ENCODE measurements around the gene ASCL1.

The ASCL1 gene

GRCh38 chr12:102990419-102990818, 32.9 kb downstream of the ASCL1 start:
- peaks cover 7% of the 10 kb centered on the region for H3K27me3 Mint-ChIP-seq
- no peak overlapping the region for H3K27ac Mint-ChIP-seq
- H3K9me3 Mint-ChIP-seq (ENCODE audit: low read depth) = peaks cover 3% of the 10 kb centered on the region
- peaks cover 13% of the 10 kb centered on the region for H3K4me1 Mint-ChIP-seq (ENCODE audit: low read depth)
- H3K36me3 Mint-ChIP-seq = no peaks in the 10 kb centered on the region
- no peak overlapping the region for H3K4me3 Mint-ChIP-seq

- Mint-ChIP-seq H3K27me3 (peaks cover 9% of the 10 kb centered on the region), H3K36me3 (no peaks in the 10 kb centered on the region), H3K27ac (no peak overlapping the region), H3K4me3 (no peak overlapping the region), H3K4me1 (ENCODE audit: low read depth) (peaks cover 13% of the 10 kb centered on the region), H3K9me3 (ENCODE audit: low read depth) (peaks cover 3% of the 10 kb centered on the region)
Measured at GRCh38 chr12:102992297-102992696, 34.8 kb downstream of the ASCL1 start.

GRCh38 chr12:102992720-102993119, 35.2 kb downstream of the ASCL1 start:
- H3K27ac Mint-ChIP-seq = no peak overlapping the region
- peaks cover 13% of the 10 kb centered on the region for H3K4me1 Mint-ChIP-seq (ENCODE audit: low read depth)
- no peak overlapping the region for H3K4me3 Mint-ChIP-seq
- H3K36me3 Mint-ChIP-seq = no peaks in the 10 kb centered on the region
- H3K27me3 Mint-ChIP-seq = peaks cover 12% of the 10 kb centered on the region
- H3K9me3 Mint-ChIP-seq (ENCODE audit: low read depth) = peaks cover 3% of the 10 kb centered on the region

GRCh38 chr12:102993537-102993936, 36.1 kb downstream of the ASCL1 start:
- no peak overlapping the region for H3K4me3 Mint-ChIP-seq
- no peaks in the 10 kb centered on the region for H3K36me3 Mint-ChIP-seq
- peaks cover 13% of the 10 kb centered on the region for H3K4me1 Mint-ChIP-seq (ENCODE audit: low read depth)
- H3K9me3 Mint-ChIP-seq (ENCODE audit: low read depth) = peaks cover 5% of the 10 kb centered on the region
- peaks cover 13% of the 10 kb centered on the region for H3K27me3 Mint-ChIP-seq
- no peak overlapping the region for H3K27ac Mint-ChIP-seq

- H3K4me1 Mint-ChIP-seq (ENCODE audit: low read depth) = peaks cover 13% of the 10 kb centered on the region
- H3K27ac Mint-ChIP-seq = no peak overlapping the region
- no peak overlapping the region for H3K4me3 Mint-ChIP-seq
- H3K27me3 Mint-ChIP-seq = peaks cover 9% of the 10 kb centered on the region
- peaks cover 9% of the 10 kb centered on the region for H3K9me3 Mint-ChIP-seq (ENCODE audit: low read depth)
- no peaks in the 10 kb centered on the region for H3K36me3 Mint-ChIP-seq
Measured at GRCh38 chr12:102995372-102995771, 37.9 kb downstream of the ASCL1 start.
